ENCODE measurements around the gene CNKSR3. TPM values are rescaled to one million over a fixed set of nuclear protein-coding genes. Genes with fewer than 3 reads are reported as not detected.

The CNKSR3 gene
- polyA plus RNA-seq, 1 of the 3 experiments (the other 2 are of a cell fraction): 1.6 TPM

DNA sequence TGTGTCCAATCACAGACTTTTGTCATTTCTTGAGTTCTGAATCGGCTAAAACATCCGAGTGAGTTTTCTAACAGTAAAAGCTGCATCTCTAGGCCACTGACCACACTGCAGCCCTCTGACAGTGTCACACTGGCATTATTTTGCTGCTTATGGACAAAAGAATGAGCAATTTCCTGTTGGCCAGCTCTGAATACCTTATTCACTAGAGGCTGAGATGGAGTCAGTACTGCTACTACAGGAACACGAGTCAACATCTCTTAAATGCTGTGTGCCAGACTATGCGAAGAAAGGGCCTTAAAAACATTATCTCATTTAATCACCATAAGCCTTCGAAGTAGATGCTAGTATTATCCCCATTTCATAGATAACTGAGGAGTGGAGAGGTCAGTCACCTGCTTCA lies 111.4 kb downstream of the CNKSR3 start:
- H4K20me1 ChIP-seq (ENCODE audit: insufficient read depth): no peaks in the 10 kb centered on the region
- ChIA-PET CTCF (interaction anchor here (0.6 kb wide), 1 partner anchor 21 kb away, joined by 3 read pairs; no protein-coding TSS in a partner anchor), POLR2A (no interaction called here)
- H3K27ac ChIP-seq (ENCODE audit: low read depth in 2 of 2, low read length in 1 of 2): peak overlapping the region in 1 of 2 experiments; percentile 34; a peak in 1 of 4 replicates
- no peak for DNase-seq
- no peak overlapping the region for H3K4me3 ChIP-seq (ENCODE audit: low read depth in 2 of 2, low read length in 1 of 2)
- no peaks in the 10 kb centered on the region for H3K27me3 ChIP-seq (ENCODE audit: insufficient read depth)
- H3K79me2 ChIP-seq (ENCODE audit: insufficient read depth): no peaks in the 10 kb centered on the region
- H3K4me2 ChIP-seq: no peak overlapping the region
- peaks cover 4 to 15% of the 10 kb centered on the region in 2 experiments for H3K36me3 ChIP-seq (replicated peaks in 1 of 2; ENCODE audit: control insufficient read depth in 1 of 2, insufficient read depth in 2 of 2, low read length in 1 of 2)
- H3K9me3 ChIP-seq: no peaks in the 10 kb centered on the region
- TF ChIP-seq TCF12 (IDR thresholded peaks at IDR 0.05) (0 out of 2 replicates have a peak, but pooled peaks have one; percentile 8), ELF1 (IDR thresholded peaks at IDR 0.05) (no peak)
- peaks cover 5 to 8% of the 10 kb centered on the region in 2 experiments; a peak in 3 of 4 replicates for H3K4me1 ChIP-seq (ENCODE audit: control insufficient read depth in 1 of 2, insufficient read depth in 2 of 2, low read depth in 1 of 2, low read length in 1 of 2)
- H3K9ac ChIP-seq: no peak overlapping the region; the same call in 1 of the 2 replicates
- no peak overlapping the region; the same call in 1 of the 2 replicates for H2AFZ ChIP-seq (ENCODE audit: low read depth)
- peaks cover 13% of the 10 kb centered on the region for H3F3A ChIP-seq (replicated peaks; ENCODE audit: insufficient read depth)
- WGBS (ENCODE audit: low lambda C conversion rate): 70% methylated on average over 5 of the region's 5 CpGs
- H3K9me2 ChIP-seq: no peaks in the 10 kb centered on the region

DNA sequence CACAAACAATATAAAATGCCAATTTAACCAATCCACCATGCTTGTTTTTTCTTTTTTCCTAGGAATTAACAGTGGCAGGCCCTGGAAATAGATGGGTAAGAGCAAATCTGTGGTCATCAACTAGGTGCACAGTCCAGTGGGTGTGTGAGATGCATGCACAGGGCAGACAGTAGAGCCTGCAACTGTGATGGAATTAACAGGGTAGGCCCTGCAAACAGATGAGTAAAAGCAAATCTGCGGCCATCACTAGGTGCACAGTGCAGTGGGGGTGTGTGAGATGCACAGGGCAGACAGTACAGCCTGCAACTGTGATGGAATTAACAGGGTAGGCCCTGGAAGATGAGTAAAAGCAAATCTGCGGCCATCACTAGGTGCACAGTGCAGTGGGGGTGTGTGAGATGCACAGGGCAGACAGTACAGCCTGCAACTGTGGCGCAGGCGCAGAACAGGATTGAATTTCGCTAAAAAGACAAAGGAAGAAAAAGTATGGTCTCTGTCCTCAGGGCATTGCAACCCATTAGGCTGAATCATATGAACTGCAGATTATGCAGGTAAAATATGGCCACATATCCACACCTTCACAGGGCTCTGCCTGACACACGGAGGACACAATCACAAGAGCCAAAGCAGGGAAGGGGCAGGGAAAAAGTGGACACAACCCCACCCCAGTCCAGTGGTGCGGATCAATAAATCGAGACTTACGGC lies 112.8 kb downstream of the CNKSR3 start:
- Histone ChIP-seq H2AFZ (ENCODE audit: low read depth) (no peak overlapping the region), H3K79me2 (ENCODE audit: insufficient read depth) (no peaks in the 10 kb centered on the region), H3K36me3 (replicated peaks in 1 of 2; ENCODE audit: control insufficient read depth in 1 of 2, insufficient read depth in 2 of 2, low read length in 1 of 2) (peaks cover 4 to 15% of the 10 kb centered on the region in 2 experiments), H3K4me1 (ENCODE audit: control insufficient read depth in 1 of 2, insufficient read depth in 2 of 2, low read depth in 1 of 2, low read length in 1 of 2) (no peaks in the 10 kb centered on the region), H3K27me3 (ENCODE audit: insufficient read depth) (no peaks in the 10 kb centered on the region), H3K9me3 (no peaks in the 10 kb centered on the region), H3K27ac (ENCODE audit: low read depth in 2 of 2, low read length in 1 of 2) (no peak overlapping the region), H3K9me2 (no peaks in the 10 kb centered on the region), H3K9ac (no peak overlapping the region), H3K4me2 (no peak overlapping the region), H3F3A (replicated peaks; ENCODE audit: insufficient read depth) (peaks cover 7% of the 10 kb centered on the region), H3K4me3 (ENCODE audit: low read depth in 2 of 2, low read length in 1 of 2) (no peak overlapping the region), H4K20me1 (ENCODE audit: insufficient read depth) (no peaks in the 10 kb centered on the region)
- TF ChIP-seq RFX5 (IDR thresholded peaks at IDR 0.05; ENCODE audit: low read length) (no peak), USF2 (IDR thresholded peaks at IDR 0.05; ENCODE audit: borderline replicate concordance, low read depth, low read length) (no peak), RAD21 (IDR thresholded peaks at IDR 0.05; ENCODE audit: low read length) (no peak), GABPA (IDR thresholded peaks at IDR 0.05; ENCODE audit: low read depth) (no peak), RXRA (IDR thresholded peaks at IDR 0.05; ENCODE audit: borderline replicate concordance, low read depth) (no peak), ZBTB33 (IDR thresholded peaks at IDR 0.05; ENCODE audit: borderline replicate concordance, low read depth) (no peak), CHD2 (IDR thresholded peaks at IDR 0.05; ENCODE audit: low read length, partially characterized antibody) (no peak), GATA2 (CRISPR knock-in tag; IDR thresholded peaks at IDR 0.05) (no peak), FOXJ3 (CRISPR knock-in tag; IDR thresholded peaks at IDR 0.05) (no peak), POLR2AphosphoS5 (IDR thresholded peaks at IDR 0.05; ENCODE audit: low read depth, low read length) (no peak), RCOR1 (IDR thresholded peaks at IDR 0.05; ENCODE audit: low read length) (no peak), EZH2phosphoT487 (IDR thresholded peaks at IDR 0.05; ENCODE audit: borderline replicate concordance, low read depth) (no peak)
- TF ChIP-seq, protein P1, sequence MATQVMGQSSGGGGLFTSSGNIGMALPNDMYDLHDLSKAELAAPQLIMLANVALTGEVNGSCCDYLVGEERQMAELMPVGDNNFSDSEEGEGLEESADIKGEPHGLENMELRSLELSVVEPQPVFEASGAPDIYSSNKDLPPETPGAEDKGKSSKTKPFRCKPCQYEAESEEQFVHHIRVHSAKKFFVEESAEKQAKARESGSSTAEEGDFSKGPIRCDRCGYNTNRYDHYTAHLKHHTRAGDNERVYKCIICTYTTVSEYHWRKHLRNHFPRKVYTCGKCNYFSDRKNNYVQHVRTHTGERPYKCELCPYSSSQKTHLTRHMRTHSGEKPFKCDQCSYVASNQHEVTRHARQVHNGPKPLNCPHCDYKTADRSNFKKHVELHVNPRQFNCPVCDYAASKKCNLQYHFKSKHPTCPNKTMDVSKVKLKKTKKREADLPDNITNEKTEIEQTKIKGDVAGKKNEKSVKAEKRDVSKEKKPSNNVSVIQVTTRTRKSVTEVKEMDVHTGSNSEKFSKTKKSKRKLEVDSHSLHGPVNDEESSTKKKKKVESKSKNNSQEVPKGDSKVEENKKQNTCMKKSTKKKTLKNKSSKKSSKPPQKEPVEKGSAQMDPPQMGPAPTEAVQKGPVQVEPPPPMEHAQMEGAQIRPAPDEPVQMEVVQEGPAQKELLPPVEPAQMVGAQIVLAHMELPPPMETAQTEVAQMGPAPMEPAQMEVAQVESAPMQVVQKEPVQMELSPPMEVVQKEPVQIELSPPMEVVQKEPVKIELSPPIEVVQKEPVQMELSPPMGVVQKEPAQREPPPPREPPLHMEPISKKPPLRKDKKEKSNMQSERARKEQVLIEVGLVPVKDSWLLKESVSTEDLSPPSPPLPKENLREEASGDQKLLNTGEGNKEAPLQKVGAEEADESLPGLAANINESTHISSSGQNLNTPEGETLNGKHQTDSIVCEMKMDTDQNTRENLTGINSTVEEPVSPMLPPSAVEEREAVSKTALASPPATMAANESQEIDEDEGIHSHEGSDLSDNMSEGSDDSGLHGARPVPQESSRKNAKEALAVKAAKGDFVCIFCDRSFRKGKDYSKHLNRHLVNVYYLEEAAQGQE (IDR thresholded peaks at IDR 0.05; ENCODE audit: low read depth, low read length): no peak
- TF ChIP-seq, protein P2, sequence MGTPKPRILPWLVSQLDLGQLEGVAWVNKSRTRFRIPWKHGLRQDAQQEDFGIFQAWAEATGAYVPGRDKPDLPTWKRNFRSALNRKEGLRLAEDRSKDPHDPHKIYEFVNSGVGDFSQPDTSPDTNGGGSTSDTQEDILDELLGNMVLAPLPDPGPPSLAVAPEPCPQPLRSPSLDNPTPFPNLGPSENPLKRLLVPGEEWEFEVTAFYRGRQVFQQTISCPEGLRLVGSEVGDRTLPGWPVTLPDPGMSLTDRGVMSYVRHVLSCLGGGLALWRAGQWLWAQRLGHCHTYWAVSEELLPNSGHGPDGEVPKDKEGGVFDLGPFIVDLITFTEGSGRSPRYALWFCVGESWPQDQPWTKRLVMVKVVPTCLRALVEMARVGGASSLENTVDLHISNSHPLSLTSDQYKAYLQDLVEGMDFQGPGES (IDR thresholded peaks at IDR 0.05; ENCODE audit: low read depth, low read length): no peak
- WGBS (ENCODE audit: low lambda C conversion rate): 83% methylated on average over 9 of the region's 9 CpGs
- DNase-seq: no peak
- ChIA-PET POLR2A (no interaction called here), CTCF (interaction anchor here (1.5 kb wide), 1 partner anchor 17 kb away, joined by 3 read pairs; no protein-coding TSS in a partner anchor)
